Stomach smooth muscle (tissue), 2 donors: ENCODE results near the gene RPS14.
"Not testable (repeated sequence)": the region's sequence is repeated elsewhere in the genome, so short reads cannot be mapped to it uniquely, and the experiment has no call there.

Experiments used
- H3K27ac ChIP-seq: one replicate; pipeline ENCODE4 v1.7.0; 2013; ENCODE audit warnings: mild to moderate bottlenecking, low read length, inconsistent platforms
- H3K27me3 ChIP-seq, 2 donors: one replicate each; pipeline ENCODE4 v1.7.0; 2013; ENCODE audit warnings: low read length in 2 of 2; ENCODE audit not compliant: insufficient read depth in 2 of 2, control insufficient read depth in 1 of 2
- H3K36me3 ChIP-seq, 2 donors: one replicate each; pipeline ENCODE4 v1.7.0; 2013; ENCODE audit warnings: low read length in 2 of 2; ENCODE audit not compliant: control insufficient read depth in 2 of 2, insufficient read depth in 2 of 2
- H3K4me1 ChIP-seq: one replicate; pipeline ENCODE4 v1.7.0; 2013; ENCODE audit warnings: low read length; ENCODE audit not compliant: control insufficient read depth, insufficient read depth
- H3K4me3 ChIP-seq, 2 donors: one replicate each; pipeline ENCODE4 v1.7.0; 2013; ENCODE audit warnings: low read length in 2 of 2
- H3K9ac ChIP-seq, 2 donors: one replicate each; pipeline ENCODE4 v1.7.0; 2013; ENCODE audit warnings: low read length in 2 of 2, mild to moderate bottlenecking in 1 of 2
- H3K9me3 ChIP-seq, 2 donors: one replicate each; pipeline ENCODE4 v1.7.0; 2013; ENCODE audit warnings: low read length in 2 of 2; ENCODE audit not compliant: control insufficient read depth in 2 of 2
- donor health status: healthy.
- donor health status: Pancreatic carcinoma.

The RPS14 gene

GRCh38 chr5:150479416-150479815 is 29.9 kb upstream of the RPS14 start:
- Histone ChIP-seq H3K36me3 (no peaks in the 10 kb centered on the region), H3K4me3 (no peak overlapping the region), H3K27ac (no peak overlapping the region), H3K4me1 (no peaks in the 10 kb centered on the region), H3K9me3 (no peaks in the 10 kb centered on the region), H3K9ac (no peak overlapping the region), H3K27me3 (no peaks in the 10 kb centered on the region)

GRCh38 chr5:150476568-150476967 is 27.0 kb upstream of the RPS14 start:
- H3K4me3 ChIP-seq, H3K9me3 ChIP-seq, H3K9ac ChIP-seq, H3K27me3 ChIP-seq, H3K36me3 ChIP-seq, H3K4me1 ChIP-seq, H3K27ac ChIP-seq: not testable (repeated sequence)

- Histone ChIP-seq H3K27ac (no peak overlapping the region), H3K27me3 (peaks cover 0 to 2% of the 10 kb centered on the region in 2 donors)
These were observed 24.3 kb upstream of the RPS14 start for GRCh38 chr5:150473673-150474358.

GRCh38 chr5:150469718-150470469 is 20.4 kb upstream of the RPS14 start:
- no peak overlapping the region for H3K27ac ChIP-seq
- no peak overlapping the region for H3K4me3 ChIP-seq
- H3K4me1 ChIP-seq: peaks cover 6% of the 10 kb centered on the region
- H3K27me3 ChIP-seq: peaks cover 0 to 2% of the 10 kb centered on the region in 2 donors
- H3K36me3 ChIP-seq: no peaks in the 10 kb centered on the region
- H3K9ac ChIP-seq: no peak overlapping the region
- H3K9me3 ChIP-seq: no peaks in the 10 kb centered on the region

More at GRCh38 chr5:150473673-150474358, 24.3 kb upstream of the RPS14 start:
- H3K9me3 ChIP-seq: no peaks in the 10 kb centered on the region
- H3K4me3 ChIP-seq: no peak overlapping the region
- H3K4me1 ChIP-seq: peaks cover 6% of the 10 kb centered on the region
- no peak overlapping the region for H3K9ac ChIP-seq
- no peaks in the 10 kb centered on the region for H3K36me3 ChIP-seq

GRCh38 chr5:150468206-150468605 is 18.7 kb upstream of the RPS14 start:
- Histone ChIP-seq H3K9me3 (no peaks in the 10 kb centered on the region), H3K9ac (no peak overlapping the region), H3K4me3 (no peak overlapping the region), H3K4me1 (peaks cover 8% of the 10 kb centered on the region), H3K36me3 (no peaks in the 10 kb centered on the region), H3K27ac (no peak overlapping the region), H3K27me3 (no peaks in the 10 kb centered on the region)

GRCh38 chr5:150465927-150466326 is 16.4 kb upstream of the RPS14 start:
- Histone ChIP-seq H3K9me3 (no peaks in the 10 kb centered on the region), H3K27me3 (no peaks in the 10 kb centered on the region), H3K4me3 (no peak overlapping the region), H3K4me1 (peaks cover 8% of the 10 kb centered on the region), H3K9ac (no peak overlapping the region), H3K27ac (no peak overlapping the region), H3K36me3 (no peaks in the 10 kb centered on the region)

- Histone ChIP-seq H3K36me3 (no peaks in the 10 kb centered on the region), H3K4me1 (peaks cover 7% of the 10 kb centered on the region), H3K27me3 (no peaks in the 10 kb centered on the region), H3K9me3 (no peaks in the 10 kb centered on the region), H3K27ac (peak overlapping the region; percentile 18), H3K4me3 (no peak overlapping the region), H3K9ac (no peak overlapping the region)
These were observed 15.0 kb upstream of the RPS14 start for GRCh38 chr5:150464554-150465012.

GRCh38 chr5:150461231-150461630 is 11.7 kb upstream of the RPS14 start:
- no peaks in the 10 kb centered on the region for H3K27me3 ChIP-seq
- H3K4me1 ChIP-seq: peaks cover 9% of the 10 kb centered on the region
- no peak overlapping the region for H3K9ac ChIP-seq
- H3K4me3 ChIP-seq: no peak overlapping the region
- H3K27ac ChIP-seq: no peak overlapping the region
- no peaks in the 10 kb centered on the region for H3K36me3 ChIP-seq
- H3K9me3 ChIP-seq: no peaks in the 10 kb centered on the region

GRCh38 chr5:150460781-150461180 is 11.2 kb upstream of the RPS14 start:
- peaks cover 9% of the 10 kb centered on the region for H3K4me1 ChIP-seq
- H3K4me3 ChIP-seq: no peak overlapping the region
- no peaks in the 10 kb centered on the region for H3K27me3 ChIP-seq
- no peak overlapping the region for H3K9ac ChIP-seq
- no peak overlapping the region for H3K27ac ChIP-seq
- no peaks in the 10 kb centered on the region for H3K9me3 ChIP-seq
- H3K36me3 ChIP-seq: no peaks in the 10 kb centered on the region

- Histone ChIP-seq H3K9ac (no peak overlapping the region), H3K27ac (no peak overlapping the region), H3K4me3 (no peak overlapping the region), H3K36me3 (no peaks in the 10 kb centered on the region), H3K9me3 (no peaks in the 10 kb centered on the region), H3K27me3 (no peaks in the 10 kb centered on the region), H3K4me1 (peaks cover 7% of the 10 kb centered on the region)
These were observed 9.4 kb upstream of the RPS14 start for GRCh38 chr5:150458802-150459557.
